Endothelial cell (in vitro differentiated cells): ENCODE data around the gene SLC66A2. TPM values are rescaled to one million over a fixed set of nuclear protein-coding genes. Genes with fewer than 3 reads are reported as not detected.

Source experiments
- DNase-seq: peaks from one replicate; pipeline ENCODE4 v3.0.0; 2021; ENCODE audit warnings: low spot score
- H3K27ac Mint-ChIP-seq: one replicate; pipeline ENCODE4 v1.8.0; 2021; ENCODE audit warnings: mixed read lengths, inconsistent platforms; ENCODE audit not compliant: unreplicated experiment
- H3K27me3 Mint-ChIP-seq: one replicate; pipeline ENCODE4 v1.8.0; 2021; ENCODE audit warnings: mild to moderate bottlenecking, moderate library complexity, mixed read lengths, inconsistent platforms; ENCODE audit not compliant: unreplicated experiment
- H3K36me3 Mint-ChIP-seq: one replicate; pipeline ENCODE4 v1.8.0; 2021; ENCODE audit warnings: mild to moderate bottlenecking, low read depth, mixed read lengths, inconsistent platforms; ENCODE audit not compliant: unreplicated experiment
- H3K4me1 Mint-ChIP-seq: one replicate; pipeline ENCODE4 v1.8.0; 2021; ENCODE audit warnings: mild to moderate bottlenecking, mixed read lengths, inconsistent platforms; ENCODE audit not compliant: unreplicated experiment
- H3K4me3 Mint-ChIP-seq: one replicate; pipeline ENCODE4 v1.8.0; 2021; ENCODE audit warnings: mild to moderate bottlenecking, mixed read lengths, inconsistent platforms; ENCODE audit not compliant: unreplicated experiment
- H3K9me3 Mint-ChIP-seq: one replicate; pipeline ENCODE4 v1.8.0; 2021; ENCODE audit warnings: mixed read lengths, inconsistent platforms; ENCODE audit not compliant: unreplicated experiment
- CTCF ChIP-seq: fragments of 200-600 bp; sonication (generic); IDR thresholded peaks from one replicate; pipeline ENCODE4 v1.5.0; 2021; ENCODE audit warnings: antibody characterized with exemption; ENCODE audit not compliant: unreplicated experiment
- total RNA-seq: library from RNA; stranded (reverse); fragmentation: NEBNext Ultra II Directional; extraction: Animal tissue kit (Norgen Biotek cat#: 25700); gene quantifications from one replicate; pipeline ENCODE4 v1.2.1, GENCODE V29; 2021; ENCODE audit not compliant: unreplicated experiment

The SLC66A2 gene
- total RNA-seq, 1 donor from 2014 or later: 31.8 TPM

- peaks cover 27% of the 10 kb centered on the region for H3K36me3 Mint-ChIP-seq
- H3K27ac Mint-ChIP-seq: no peak overlapping the region
- H3K4me3 Mint-ChIP-seq: peak overlapping the region; percentile 0
Measured at GRCh38 chr18:79941473-79942119, 9.9 kb downstream of the SLC66A2 start.

GRCh38 chr18:79940814-79941472 lies 10.5 kb downstream of the SLC66A2 start:
- peaks cover 31% of the 10 kb centered on the region for H3K36me3 Mint-ChIP-seq
- H3K9me3 Mint-ChIP-seq: no peaks in the 10 kb centered on the region
- no peak overlapping the region for H3K27ac Mint-ChIP-seq
- H3K4me3 Mint-ChIP-seq: no peak overlapping the region
- no peak for DNase-seq
- no peak for TF ChIP-seq CTCF
- H3K4me1 Mint-ChIP-seq: peaks cover 6% of the 10 kb centered on the region
- H3K27me3 Mint-ChIP-seq: peaks cover 5% of the 10 kb centered on the region

More at GRCh38 chr18:79941473-79942119, 9.9 kb downstream of the SLC66A2 start:
- no peak for TF ChIP-seq CTCF
- Mint-ChIP-seq H3K4me1 (peaks cover 4% of the 10 kb centered on the region), H3K27me3 (peaks cover 8% of the 10 kb centered on the region), H3K9me3 (no peaks in the 10 kb centered on the region)
- DNase-seq: no peak

DNA sequence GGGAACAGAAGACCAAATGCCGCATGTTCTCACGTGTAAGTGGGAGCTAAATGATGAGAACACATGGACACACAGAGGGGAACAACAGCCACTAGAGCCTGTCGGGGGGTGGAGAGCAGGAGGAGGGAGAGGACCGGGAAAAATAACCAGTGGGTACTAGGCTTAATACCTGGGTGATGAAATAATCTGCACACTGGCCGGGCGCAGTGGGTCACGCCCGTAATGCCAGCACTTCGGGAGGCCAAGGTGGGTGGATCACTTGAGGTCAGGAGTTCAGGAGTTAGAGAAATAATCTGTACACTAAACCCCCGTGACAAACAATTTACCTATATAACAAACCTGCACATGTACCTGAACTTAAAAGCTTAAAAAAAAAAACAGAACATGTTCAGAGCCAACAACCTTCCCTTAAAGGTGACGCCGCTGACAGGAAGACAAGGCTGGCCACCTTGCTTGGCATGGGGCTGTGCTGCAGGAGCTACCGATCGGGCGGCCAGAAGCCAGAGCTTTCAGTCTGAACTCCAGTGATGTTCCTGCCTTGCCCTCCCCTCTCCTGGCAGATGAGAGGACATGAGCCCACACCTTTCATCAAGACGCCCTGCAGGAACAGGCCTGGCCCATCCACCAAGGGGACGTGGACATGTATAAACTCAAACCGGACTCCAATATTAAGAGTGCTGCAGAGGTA lies 11.2 kb downstream of the SLC66A2 start:
- Mint-ChIP-seq H3K36me3 (peaks cover 34% of the 10 kb centered on the region), H3K4me1 (peaks cover 6% of the 10 kb centered on the region), H3K9me3 (no peaks in the 10 kb centered on the region), H3K27me3 (peaks cover 5% of the 10 kb centered on the region), H3K27ac (no peak overlapping the region), H3K4me3 (no peak overlapping the region)
- no peak for TF ChIP-seq CTCF
- DNase-seq: no peak

DNA sequence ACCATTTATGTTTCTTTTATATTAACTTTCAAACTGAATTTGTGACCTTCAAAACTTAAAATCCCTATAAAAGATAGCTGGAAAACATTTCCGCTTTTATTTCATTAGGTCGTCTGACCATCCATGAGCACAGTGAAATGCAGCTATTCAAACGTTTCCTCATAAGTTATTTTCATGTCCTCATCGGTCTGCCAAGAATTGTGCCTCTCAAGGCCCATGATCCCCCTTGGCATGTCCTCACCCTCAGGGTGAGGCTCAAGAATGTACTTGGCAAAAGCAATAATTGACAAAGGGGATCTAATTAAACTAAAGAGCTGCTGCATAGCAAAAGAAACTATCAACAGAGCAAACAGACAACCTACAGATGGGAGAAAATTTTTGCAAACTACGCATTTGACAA lies 12.4 kb downstream of the SLC66A2 start:
- H3K4me1 Mint-ChIP-seq: peaks cover 2% of the 10 kb centered on the region
- peaks cover 3% of the 10 kb centered on the region for H3K27me3 Mint-ChIP-seq
- no peak for DNase-seq
- peaks cover 38% of the 10 kb centered on the region for H3K36me3 Mint-ChIP-seq
- no peak overlapping the region for H3K4me3 Mint-ChIP-seq
- TF ChIP-seq CTCF: no peak
- no peaks in the 10 kb centered on the region for H3K9me3 Mint-ChIP-seq
- H3K27ac Mint-ChIP-seq: no peak overlapping the region

DNA sequence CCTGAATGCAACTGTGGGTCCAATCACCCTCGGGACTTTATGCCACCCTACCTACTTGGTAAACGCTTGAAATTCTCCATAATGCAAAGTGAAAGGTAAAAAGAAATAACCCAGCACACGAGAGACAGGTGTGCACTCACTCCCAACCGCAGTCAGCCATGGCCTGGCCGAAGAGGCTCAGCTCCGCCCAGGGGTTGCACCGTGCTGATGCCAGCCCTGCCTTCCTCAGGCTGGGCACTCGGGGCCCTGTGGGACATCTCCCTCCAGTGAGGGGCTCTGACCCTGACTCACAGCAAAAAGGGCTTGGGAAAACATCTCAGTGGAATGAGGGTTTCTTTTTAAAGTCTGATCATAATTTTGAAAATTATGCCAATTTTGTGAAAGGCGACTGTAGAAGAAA lies 13.3 kb downstream of the SLC66A2 start:
- TF ChIP-seq CTCF: no peak
- Mint-ChIP-seq H3K27me3 (peaks cover 3% of the 10 kb centered on the region), H3K4me1 (peaks cover 2% of the 10 kb centered on the region), H3K4me3 (no peak overlapping the region), H3K36me3 (peaks cover 42% of the 10 kb centered on the region), H3K9me3 (no peaks in the 10 kb centered on the region), H3K27ac (no peak overlapping the region)
- no peak for DNase-seq
